Fibroblast of skin of abdomen (primary cell): ENCODE data around the gene DCN.

ENCODE experiments used
- DNase-seq: peaks from one replicate; pipeline ENCODE4 v3.0.0-alpha.2; 2013

The DCN gene

GRCh38 chr12:91185421-91185820 lies 2.8 kb upstream of the DCN start:
- DNase-seq: peak; percentile 22

GRCh38 chr12:91183551-91183950 lies 934 bp upstream of the DCN start:
- no peak for DNase-seq

GRCh38 chr12:91180582-91181395 lies 1.8 kb downstream of the DCN start:
- DNase-seq: peak; percentile 94

- DNase-seq: no peak
Measured at GRCh38 chr12:91179966-91180561, 2.6 kb downstream of the DCN start.

- peak; percentile 20 for DNase-seq
Measured at GRCh38 chr12:91179315-91179714, 3.3 kb downstream of the DCN start.

GRCh38 chr12:91178781-91179180 lies 3.8 kb downstream of the DCN start:
- peak; percentile 59 for DNase-seq

GRCh38 chr12:91178139-91178561 lies 4.5 kb downstream of the DCN start:
- peak; percentile 60 for DNase-seq

- peak; percentile 87 for DNase-seq
Measured at GRCh38 chr12:91177381-91177780, 5.2 kb downstream of the DCN start.

GRCh38 chr12:91176915-91177314 lies 5.7 kb downstream of the DCN start:
- no peak for DNase-seq

- DNase-seq: no peak
Measured at GRCh38 chr12:91176358-91176757, 6.3 kb downstream of the DCN start.

- no peak for DNase-seq
Measured at GRCh38 chr12:91173124-91173523, 9.5 kb downstream of the DCN start.

GRCh38 chr12:91172096-91172495 lies 10.5 kb downstream of the DCN start:
- no peak for DNase-seq

- no peak for DNase-seq
Measured at GRCh38 chr12:91171476-91171875, 11.1 kb downstream of the DCN start.

- DNase-seq: no peak
Measured at GRCh38 chr12:91163116-91163515, 19.5 kb downstream of the DCN start.

- DNase-seq: no peak
Measured at GRCh38 chr12:91161009-91161408, 21.6 kb downstream of the DCN start.

- no peak for DNase-seq
Measured at GRCh38 chr12:91155990-91156389, 26.6 kb downstream of the DCN start.

- DNase-seq: no peak
Measured at GRCh38 chr12:91154131-91154530, 28.5 kb downstream of the DCN start.

- peak; percentile 62 for DNase-seq
Measured at GRCh38 chr12:91144053-91144452, 38.6 kb downstream of the DCN start.

GRCh38 chr12:91143206-91143605 lies 39.4 kb downstream of the DCN start:
- DNase-seq: peak; percentile 29

GRCh38 chr12:91142221-91142631 lies 40.4 kb downstream of the DCN start:
- DNase-seq: peak; percentile 48

- peak; percentile 89 for DNase-seq
Measured at GRCh38 chr12:91140026-91140931, 42.3 kb downstream of the DCN start.

GRCh38 chr12:91139286-91139685 lies 43.3 kb downstream of the DCN start:
- peak; percentile 47 for DNase-seq

- DNase-seq: peak; percentile 28
Measured at GRCh38 chr12:91138337-91138920, 44.2 kb downstream of the DCN start.
